Osteoblast (primary cell): ENCODE results near the gene FERD3L. TPM values are rescaled to one million over a fixed set of nuclear protein-coding genes. Genes with fewer than 3 reads are reported as not detected.
"Not testable (repeated sequence)": the region's sequence is repeated elsewhere in the genome, so short reads cannot be mapped to it uniquely, and the experiment has no call there.

ENCODE experiments used
- DNase-seq: peaks from one replicate; pipeline ENCODE4 v3.0.0; 2011; ENCODE audit warnings: low spot score, mixed read lengths; ENCODE audit not compliant: insufficient read length; ENCODE audit errors: missing footprints
- H2AFZ ChIP-seq: 2 replicates; pipeline ENCODE4 v1.6.0; 2011; ENCODE audit warnings: mild to moderate bottlenecking, low read length
- H3K27ac ChIP-seq: 2 replicates; pipeline ENCODE4 v1.5.1; 2011; ENCODE audit warnings: mild to moderate bottlenecking, low read depth, low read length, moderate library complexity
- H3K27me3 ChIP-seq: 2 replicates; pipeline ENCODE4 v1.6.0; 2012; ENCODE audit warnings: mild to moderate bottlenecking, control low read depth, inconsistent platforms, low read length, moderate library complexity; ENCODE audit not compliant: insufficient read depth
- H3K36me3 ChIP-seq: 2 replicates; pipeline ENCODE4 v1.5.1; 2011; ENCODE audit warnings: mild to moderate bottlenecking, low read length, control low read depth, moderate library complexity; ENCODE audit not compliant: insufficient read depth
- H3K4me1 ChIP-seq: 2 replicates; pipeline ENCODE4 v1.5.1; 2011; ENCODE audit warnings: mild to moderate bottlenecking, low read length, control low read depth, moderate library complexity; ENCODE audit not compliant: insufficient read depth
- H3K4me2 ChIP-seq: 2 replicates; pipeline ENCODE4 v1.6.0; 2011; ENCODE audit warnings: mild to moderate bottlenecking, low read length; ENCODE audit not compliant: insufficient read depth
- H3K4me3 ChIP-seq: fragments of 200-600 bp; sonication (generic); 3 replicates; pipeline ENCODE4 v1.5.1; 2012; ENCODE audit warnings: mild to moderate bottlenecking, low read length, inconsistent platforms; ENCODE audit not compliant: insufficient read depth
- H3K79me2 ChIP-seq: 2 replicates; pipeline ENCODE4 v1.6.0; 2012; ENCODE audit warnings: mild to moderate bottlenecking, low read length, control low read depth, inconsistent platforms; ENCODE audit not compliant: insufficient read depth
- H3K9me3 ChIP-seq: 2 replicates; pipeline ENCODE4 v1.5.1; 2011; ENCODE audit warnings: low read depth, low read length, control low read depth
- H4K20me1 ChIP-seq: 2 replicates; pipeline ENCODE4 v1.6.0; 2012; ENCODE audit warnings: mild to moderate bottlenecking, low read length, control low read depth; ENCODE audit not compliant: insufficient read depth
- CTCF ChIP-seq: IDR thresholded peaks from 2 replicates; pipeline ENCODE4 v1.5.1; 2011; ENCODE audit warnings: mild to moderate bottlenecking, low read depth, low read length, moderate library complexity; ENCODE audit errors: extremely low read depth
- total RNA-seq: library from RNA; depleted of rRNA; stranded (reverse); fragments of >200 nt; gene quantifications from 2 replicates; pipeline ENCODE4 v1.2.3, GENCODE V29; 2012

The FERD3L gene
- total RNA-seq, result not detected in 2 replicates

GRCh38 chr7:19144661-19145433 lies at the start of gene FERD3L:
Gene FERD3L (minus strand): TSS chr7:19145421. CDS start chr7:19145362, 59 bp downstream.
- Histone ChIP-seq H3K4me2 (peak within 1 kb of the TSS; percentile 44), H3K36me3 (no peaks in the 10 kb centered on the region), H3K9me3 (no peaks in the 10 kb centered on the region), H3K4me1 (no peaks in the 10 kb centered on the region), H3K27me3 (peaks cover 20% of the 10 kb centered on the region), H4K20me1 (no peaks in the 10 kb centered on the region), H3K4me3 (peak within 1 kb of the TSS; percentile 37), H2AFZ (peak within 1 kb of the TSS; percentile 28), H3K27ac (no peak within 1 kb of the TSS), H3K79me2 (no peaks in the 10 kb centered on the region)
- DNase-seq, result peak; percentile 62
- no peak for TF ChIP-seq CTCF

- not testable (repeated sequence) for H3K4me1 ChIP-seq, H3K4me2 ChIP-seq, H3K36me3 ChIP-seq, H3K9me3 ChIP-seq, H3K27ac ChIP-seq, H4K20me1 ChIP-seq, DNase-seq, H2AFZ ChIP-seq, H3K27me3 ChIP-seq, H3K4me3 ChIP-seq, H3K79me2 ChIP-seq
These were observed 49.2 kb upstream of the FERD3L start for GRCh38 chr7:19194417-19194816.

- Histone ChIP-seq H2AFZ (no peak overlapping the region), H3K4me2 (no peak overlapping the region), H3K4me3 (no peak overlapping the region), H3K9me3 (no peaks in the 10 kb centered on the region), H3K4me1 (peaks cover 13% of the 10 kb centered on the region), H3K27ac (no peak overlapping the region), H4K20me1 (no peaks in the 10 kb centered on the region), H3K79me2 (no peaks in the 10 kb centered on the region), H3K36me3 (no peaks in the 10 kb centered on the region), H3K27me3 (no peaks in the 10 kb centered on the region)
- TF ChIP-seq CTCF, result no peak
- DNase-seq, result no peak
These were observed 36.4 kb upstream of the FERD3L start for GRCh38 chr7:19181634-19182033.

GRCh38 chr7:19178595-19178994 lies 33.4 kb upstream of the FERD3L start:
- Histone ChIP-seq H3K4me3 (no peak overlapping the region), H3K36me3 (no peaks in the 10 kb centered on the region), H3K4me2 (no peak overlapping the region), H4K20me1 (no peaks in the 10 kb centered on the region), H3K79me2 (no peaks in the 10 kb centered on the region), H3K27me3 (no peaks in the 10 kb centered on the region), H3K27ac (no peak overlapping the region), H2AFZ (no peak overlapping the region), H3K9me3 (no peaks in the 10 kb centered on the region), H3K4me1 (peaks cover 13% of the 10 kb centered on the region)
- no peak for TF ChIP-seq CTCF
- DNase-seq, result no peak
